Measurements from ENCODE around the gene PDPK1.
"Not testable (repeated sequence)": the region's sequence is repeated elsewhere in the genome, so short reads cannot be mapped to it uniquely, and the experiment has no call there.

The PDPK1 gene

GRCh38 chr16:2598133-2598641 lies 60.4 kb downstream of the PDPK1 start:
- Histone ChIP-seq H2BK120ac (ENCODE audit: low read depth, low read length) (no peak overlapping the region), H3K27me3 (ENCODE audit: control insufficient read depth in 1 of 2, insufficient read depth in 1 of 2, low read length in 2 of 2) (no peaks in the 10 kb centered on the region), H3K4me2 (ENCODE audit: low read length, poor library complexity, severe bottlenecking) (no peak overlapping the region), H3K4me3 (ENCODE audit: insufficient read depth in 1 of 2, low read depth in 1 of 2, low read length in 2 of 2) (no peak overlapping the region), H4K8ac (ENCODE audit: low read length) (no peak overlapping the region), H3K9me3 (ENCODE audit: control insufficient read depth, low read length) (no peaks in the 10 kb centered on the region), H3K79me1 (replicated peaks; ENCODE audit: low read length, poor library complexity, severe bottlenecking) (peaks cover 32% of the 10 kb centered on the region), H3K14ac (ENCODE audit: low read length in 2 of 2) (no peak overlapping the region), H2BK12ac (ENCODE audit: low read length in 2 of 2) (no peak overlapping the region), H2BK5ac (ENCODE audit: low read depth, low read length, poor library complexity, severe bottlenecking) (no peak overlapping the region), H4K91ac (ENCODE audit: low read length) (no peak overlapping the region), H3K18ac (ENCODE audit: low read depth in 1 of 2, low read length in 2 of 2) (no peak overlapping the region), H3K4me1 (ENCODE audit: control insufficient read depth, insufficient read depth, low read depth, low read length) (no peaks in the 10 kb centered on the region), H3K9ac (ENCODE audit: low read length) (no peak overlapping the region), H2AFZ (ENCODE audit: low read depth, low read length) (no peak overlapping the region), H2AK5ac (ENCODE audit: low read length, severe bottlenecking) (no peak overlapping the region), H3K23ac (ENCODE audit: low read length in 2 of 2) (no peak overlapping the region), H3K27ac (ENCODE audit: low read length, poor library complexity, severe bottlenecking) (no peak overlapping the region), H3K4ac (ENCODE audit: low read depth in 1 of 2, low read length in 2 of 2) (no peak overlapping the region), H2BK15ac (ENCODE audit: low read depth, poor library complexity, severe bottlenecking) (no peak overlapping the region), H3K36me3 (ENCODE audit: control insufficient read depth in 1 of 2, insufficient read depth in 2 of 2, low read depth in 1 of 2, low read length in 2 of 2) (peaks cover 28 to 44% of the 10 kb centered on the region in 2 experiments)
- 98% methylated on average over 21 of the region's 21 CpGs for WGBS
- DNase-seq: no peak

GRCh38 chr16:2598723-2599122 lies 60.9 kb downstream of the PDPK1 start:
- Histone ChIP-seq H3K4ac (ENCODE audit: low read depth in 1 of 2, low read length in 2 of 2) (no peak overlapping the region), H3K79me1 (replicated peaks; ENCODE audit: low read length, poor library complexity, severe bottlenecking) (peaks cover 28% of the 10 kb centered on the region), H3K27ac (ENCODE audit: low read length, poor library complexity, severe bottlenecking) (no peak overlapping the region), H3K9ac (ENCODE audit: low read length) (no peak overlapping the region), H2AFZ (ENCODE audit: low read depth, low read length) (no peak overlapping the region), H3K23ac (ENCODE audit: low read length in 2 of 2) (no peak overlapping the region), H2AK5ac (ENCODE audit: low read length, severe bottlenecking) (no peak overlapping the region), H2BK5ac (ENCODE audit: low read depth, low read length, poor library complexity, severe bottlenecking) (no peak overlapping the region), H3K4me1 (ENCODE audit: control insufficient read depth, insufficient read depth, low read depth, low read length) (no peaks in the 10 kb centered on the region), H3K18ac (ENCODE audit: low read depth in 1 of 2, low read length in 2 of 2) (no peak overlapping the region), H3K9me3 (ENCODE audit: control insufficient read depth, low read length) (no peaks in the 10 kb centered on the region), H4K8ac (ENCODE audit: low read length) (no peak overlapping the region), H2BK12ac (ENCODE audit: low read length in 2 of 2) (no peak overlapping the region), H3K4me3 (ENCODE audit: insufficient read depth in 1 of 2, low read depth in 1 of 2, low read length in 2 of 2) (no peak overlapping the region), H2BK15ac (ENCODE audit: low read depth, poor library complexity, severe bottlenecking) (no peak overlapping the region), H3K36me3 (ENCODE audit: control insufficient read depth in 1 of 2, insufficient read depth in 2 of 2, low read depth in 1 of 2, low read length in 2 of 2) (peaks cover 28 to 39% of the 10 kb centered on the region in 2 experiments), H3K27me3 (ENCODE audit: control insufficient read depth in 1 of 2, insufficient read depth in 1 of 2, low read length in 2 of 2) (no peaks in the 10 kb centered on the region), H3K4me2 (ENCODE audit: low read length, poor library complexity, severe bottlenecking) (no peak overlapping the region), H3K14ac (ENCODE audit: low read length in 2 of 2) (no peak overlapping the region), H2BK120ac (ENCODE audit: low read depth, low read length) (no peak overlapping the region), H4K91ac (ENCODE audit: low read length) (no peak overlapping the region)
- 93% methylated on average over 9 of the region's 9 CpGs for WGBS
- no peak for DNase-seq

GRCh38 chr16:2599165-2599564 lies 61.3 kb downstream of the PDPK1 start:
- H3K36me3 ChIP-seq (ENCODE audit: control insufficient read depth in 1 of 2, insufficient read depth in 2 of 2, low read depth in 1 of 2, low read length in 2 of 2): peaks cover 28 to 36% of the 10 kb centered on the region in 2 experiments
- H3K4ac ChIP-seq (ENCODE audit: low read depth in 1 of 2, low read length in 2 of 2); H3K23ac ChIP-seq (ENCODE audit: low read length in 2 of 2); H2BK12ac ChIP-seq (ENCODE audit: low read length in 2 of 2); H3K14ac ChIP-seq (ENCODE audit: low read length in 2 of 2); H4K8ac ChIP-seq (ENCODE audit: low read length); H3K18ac ChIP-seq (ENCODE audit: low read depth in 1 of 2, low read length in 2 of 2); H4K91ac ChIP-seq (ENCODE audit: low read length); H2BK120ac ChIP-seq (ENCODE audit: low read depth, low read length); H3K27me3 ChIP-seq (ENCODE audit: control insufficient read depth in 1 of 2, insufficient read depth in 1 of 2, low read length in 2 of 2); H3K27ac ChIP-seq (ENCODE audit: low read length, poor library complexity, severe bottlenecking); H2AK5ac ChIP-seq (ENCODE audit: low read length, severe bottlenecking); H3K9ac ChIP-seq (ENCODE audit: low read length); H3K9me3 ChIP-seq (ENCODE audit: control insufficient read depth, low read length); H2BK15ac ChIP-seq (ENCODE audit: low read depth, poor library complexity, severe bottlenecking); DNase-seq; H2AFZ ChIP-seq (ENCODE audit: low read depth, low read length); H3K4me1 ChIP-seq (ENCODE audit: control insufficient read depth, insufficient read depth, low read depth, low read length); H3K4me2 ChIP-seq (ENCODE audit: low read length, poor library complexity, severe bottlenecking); H3K4me3 ChIP-seq (ENCODE audit: insufficient read depth in 1 of 2, low read depth in 1 of 2, low read length in 2 of 2); H2BK5ac ChIP-seq (ENCODE audit: low read depth, low read length, poor library complexity, severe bottlenecking): not testable (repeated sequence)
- WGBS: no CpG with 5 or more reads among the region's 6 CpGs
- peaks cover 25% of the 10 kb centered on the region for H3K79me1 ChIP-seq (replicated peaks; ENCODE audit: low read length, poor library complexity, severe bottlenecking)

- not testable (repeated sequence) for H4K91ac ChIP-seq (ENCODE audit: low read length); H3K18ac ChIP-seq (ENCODE audit: low read depth in 1 of 2, low read length in 2 of 2); H3K9ac ChIP-seq (ENCODE audit: low read length); H2BK12ac ChIP-seq (ENCODE audit: low read length in 2 of 2); H3K4me3 ChIP-seq (ENCODE audit: insufficient read depth in 1 of 2, low read depth in 1 of 2, low read length in 2 of 2); H2AK5ac ChIP-seq (ENCODE audit: low read length, severe bottlenecking); H3K4me2 ChIP-seq (ENCODE audit: low read length, poor library complexity, severe bottlenecking); H3K23ac ChIP-seq (ENCODE audit: low read length in 2 of 2); DNase-seq; H2AFZ ChIP-seq (ENCODE audit: low read depth, low read length); H2BK120ac ChIP-seq (ENCODE audit: low read depth, low read length); H3K9me3 ChIP-seq (ENCODE audit: control insufficient read depth, low read length); H3K4ac ChIP-seq (ENCODE audit: low read depth in 1 of 2, low read length in 2 of 2); H3K27me3 ChIP-seq (ENCODE audit: control insufficient read depth in 1 of 2, insufficient read depth in 1 of 2, low read length in 2 of 2); H4K8ac ChIP-seq (ENCODE audit: low read length); H3K14ac ChIP-seq (ENCODE audit: low read length in 2 of 2); H2BK15ac ChIP-seq (ENCODE audit: low read depth, poor library complexity, severe bottlenecking); H2BK5ac ChIP-seq (ENCODE audit: low read depth, low read length, poor library complexity, severe bottlenecking); H3K27ac ChIP-seq (ENCODE audit: low read length, poor library complexity, severe bottlenecking); H3K4me1 ChIP-seq (ENCODE audit: control insufficient read depth, insufficient read depth, low read depth, low read length)
- 94% methylated on average over 5 of the region's 12 CpGs for WGBS
- H3K79me1 ChIP-seq (replicated peaks; ENCODE audit: low read length, poor library complexity, severe bottlenecking): peaks cover 23% of the 10 kb centered on the region
- peaks cover 28 to 36% of the 10 kb centered on the region in 2 experiments for H3K36me3 ChIP-seq (ENCODE audit: control insufficient read depth in 1 of 2, insufficient read depth in 2 of 2, low read depth in 1 of 2, low read length in 2 of 2)
Measured at GRCh38 chr16:2599785-2600184, 62.0 kb downstream of the PDPK1 start.
